ENCODE measurements around the gene LPO.

LPO gene

DNA sequence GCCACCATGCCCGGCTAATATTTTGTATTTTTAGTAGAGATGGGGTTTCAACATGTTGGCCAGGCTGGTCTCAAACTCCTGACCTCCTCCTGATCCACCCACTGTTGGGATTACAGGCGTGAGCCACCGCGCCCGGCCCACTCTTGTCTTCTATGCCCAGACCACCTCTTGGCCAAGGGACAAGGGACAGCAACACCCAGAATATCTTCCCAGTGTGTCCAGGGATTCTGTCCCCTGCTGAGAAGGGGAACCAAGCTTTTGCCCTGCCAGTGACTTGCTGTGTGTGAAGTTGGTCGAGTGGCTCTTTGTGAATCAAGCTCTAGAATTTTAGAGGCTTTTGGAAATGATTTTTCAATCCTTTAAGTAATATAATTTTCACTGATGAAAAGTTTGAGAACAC, 44.1 kb downstream of the LPO start:
- Histone ChIP-seq H2BK120ac (ENCODE audit: insufficient read depth, low read length, poor library complexity) (no peak overlapping the region), H3K9me3 (ENCODE audit: insufficient read depth, low read depth, low read length) (peaks cover 3% of the 10 kb centered on the region), H3K23ac (ENCODE audit: low read length) (no peak overlapping the region), H2AFZ (ENCODE audit: insufficient read depth, low read length, poor library complexity) (no peak overlapping the region), H2BK5ac (ENCODE audit: low read depth, low read length, poor library complexity) (no peak overlapping the region), H3K9ac (ENCODE audit: low read length) (no peak overlapping the region), H3K4me2 (ENCODE audit: low read length) (no peak overlapping the region), H3K27ac (ENCODE audit: low read depth, low read length) (no peak overlapping the region), H4K12ac (ENCODE audit: low read depth, low read length) (no peak overlapping the region), H4K8ac (ENCODE audit: low read depth, low read length) (no peak overlapping the region), H3K4ac (ENCODE audit: low read depth, low read length) (no peak overlapping the region), H3K4me3 (ENCODE audit: low read depth, low read length) (no peak overlapping the region), H3K4me1 (ENCODE audit: control insufficient read depth in 1 of 2, insufficient read depth in 2 of 2, low read length in 2 of 2) (peaks cover 0 to 2% of the 10 kb centered on the region in 2 experiments), H2AK5ac (ENCODE audit: low read length) (no peak overlapping the region), H3K36me3 (ENCODE audit: control insufficient read depth in 1 of 2, insufficient read depth in 2 of 2, low read length in 2 of 2) (no peaks in the 10 kb centered on the region), H3K79me1 (ENCODE audit: low read length) (no peaks in the 10 kb centered on the region), H3K79me2 (ENCODE audit: control insufficient read depth, insufficient read depth, low read length, poor library complexity) (no peaks in the 10 kb centered on the region), H3K18ac (ENCODE audit: low read length) (no peak overlapping the region), H2BK12ac (ENCODE audit: low read length) (no peak overlapping the region), H3K27me3 (ENCODE audit: insufficient read depth, low read length) (no peaks in the 10 kb centered on the region), H3K14ac (ENCODE audit: low read length) (no peak overlapping the region), H4K91ac (ENCODE audit: low read depth, low read length) (no peak overlapping the region)
- DNase-seq: no peak
- no CpG with 5 or more reads among the region's 6 CpGs for WGBS (ENCODE audit: extremely low coverage, insufficient coverage, insufficient read length)

DNA sequence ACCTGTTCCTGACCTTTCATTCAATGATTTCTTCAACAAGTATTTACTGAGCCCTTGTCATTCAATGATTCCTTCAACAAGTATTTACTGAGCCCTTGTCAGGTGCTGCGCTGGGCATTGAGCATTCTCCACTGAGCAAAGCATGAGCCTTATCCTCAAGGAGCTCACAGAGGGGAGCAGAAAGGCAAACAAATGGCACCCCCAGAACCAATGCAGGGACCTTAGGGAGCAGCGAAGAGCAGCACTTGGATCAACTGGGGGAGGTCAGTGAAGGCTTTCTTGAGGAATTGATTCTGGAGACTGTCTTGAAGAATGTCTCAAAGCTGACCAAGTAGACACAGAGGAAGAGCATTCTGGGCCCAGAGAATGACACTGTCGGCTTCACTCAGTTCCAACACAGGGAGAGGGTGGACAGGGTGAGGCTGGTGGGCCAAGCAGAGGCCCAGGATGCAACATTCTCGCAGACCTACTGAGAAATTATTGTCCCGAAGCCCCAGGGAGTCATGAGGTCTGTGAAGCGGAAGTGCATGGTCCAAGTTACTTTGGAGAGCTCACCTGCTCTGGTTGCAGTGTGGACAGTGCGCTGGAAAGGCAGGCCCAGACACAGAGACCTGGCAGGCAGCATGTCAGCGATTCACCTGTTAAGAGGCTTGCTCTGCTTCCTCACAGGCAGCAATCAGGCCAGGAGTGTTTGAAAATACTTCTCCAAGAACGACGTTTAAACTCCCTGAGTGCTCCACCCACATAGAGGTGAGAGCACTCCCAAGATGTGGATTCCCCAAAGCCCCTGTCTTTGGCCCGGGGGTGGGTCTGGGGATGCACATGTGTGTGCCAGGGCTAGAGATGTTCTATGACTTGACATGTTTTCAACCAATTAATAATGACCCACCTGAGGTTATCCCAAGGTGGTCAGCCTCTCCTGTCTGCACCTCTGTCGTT, 45.6 kb downstream of the LPO start:
- H3K4me2 ChIP-seq (ENCODE audit: low read length): no peak overlapping the region
- no peak overlapping the region for H3K27ac ChIP-seq (ENCODE audit: low read depth, low read length)
- no peak for DNase-seq
- H4K8ac ChIP-seq (ENCODE audit: low read depth, low read length): no peak overlapping the region
- no peak overlapping the region for H3K4me3 ChIP-seq (ENCODE audit: low read depth, low read length)
- no peak overlapping the region for H2BK12ac ChIP-seq (ENCODE audit: low read length)
- no peak overlapping the region for H3K9ac ChIP-seq (ENCODE audit: low read length)
- no peak overlapping the region for H3K14ac ChIP-seq (ENCODE audit: low read length)
- peaks cover 0 to 2% of the 10 kb centered on the region in 2 experiments for H3K4me1 ChIP-seq (ENCODE audit: control insufficient read depth in 1 of 2, insufficient read depth in 2 of 2, low read length in 2 of 2)
- no peaks in the 10 kb centered on the region for H3K36me3 ChIP-seq (ENCODE audit: control insufficient read depth in 1 of 2, insufficient read depth in 2 of 2, low read length in 2 of 2)
- no peak overlapping the region for H2BK120ac ChIP-seq (ENCODE audit: insufficient read depth, low read length, poor library complexity)
- no CpG with 5 or more reads among the region's 12 CpGs for WGBS (ENCODE audit: extremely low coverage, insufficient coverage, insufficient read length)
- no peaks in the 10 kb centered on the region for H3K27me3 ChIP-seq (ENCODE audit: insufficient read depth, low read length)
- no peaks in the 10 kb centered on the region for H3K79me1 ChIP-seq (ENCODE audit: low read length)
- H2AFZ ChIP-seq (ENCODE audit: insufficient read depth, low read length, poor library complexity): no peak overlapping the region
- no peak overlapping the region for H2BK5ac ChIP-seq (ENCODE audit: low read depth, low read length, poor library complexity)
- H3K4ac ChIP-seq (ENCODE audit: low read depth, low read length): no peak overlapping the region
- H3K9me3 ChIP-seq (ENCODE audit: insufficient read depth, low read depth, low read length): peaks cover 3% of the 10 kb centered on the region
- H3K23ac ChIP-seq (ENCODE audit: low read length): no peak overlapping the region
- no peaks in the 10 kb centered on the region for H3K79me2 ChIP-seq (ENCODE audit: control insufficient read depth, insufficient read depth, low read length, poor library complexity)
- no peak overlapping the region for H2AK5ac ChIP-seq (ENCODE audit: low read length)
- no peak overlapping the region for H4K91ac ChIP-seq (ENCODE audit: low read depth, low read length)
- no peak overlapping the region for H3K18ac ChIP-seq (ENCODE audit: low read length)
- no peak overlapping the region for H4K12ac ChIP-seq (ENCODE audit: low read depth, low read length)

DNA sequence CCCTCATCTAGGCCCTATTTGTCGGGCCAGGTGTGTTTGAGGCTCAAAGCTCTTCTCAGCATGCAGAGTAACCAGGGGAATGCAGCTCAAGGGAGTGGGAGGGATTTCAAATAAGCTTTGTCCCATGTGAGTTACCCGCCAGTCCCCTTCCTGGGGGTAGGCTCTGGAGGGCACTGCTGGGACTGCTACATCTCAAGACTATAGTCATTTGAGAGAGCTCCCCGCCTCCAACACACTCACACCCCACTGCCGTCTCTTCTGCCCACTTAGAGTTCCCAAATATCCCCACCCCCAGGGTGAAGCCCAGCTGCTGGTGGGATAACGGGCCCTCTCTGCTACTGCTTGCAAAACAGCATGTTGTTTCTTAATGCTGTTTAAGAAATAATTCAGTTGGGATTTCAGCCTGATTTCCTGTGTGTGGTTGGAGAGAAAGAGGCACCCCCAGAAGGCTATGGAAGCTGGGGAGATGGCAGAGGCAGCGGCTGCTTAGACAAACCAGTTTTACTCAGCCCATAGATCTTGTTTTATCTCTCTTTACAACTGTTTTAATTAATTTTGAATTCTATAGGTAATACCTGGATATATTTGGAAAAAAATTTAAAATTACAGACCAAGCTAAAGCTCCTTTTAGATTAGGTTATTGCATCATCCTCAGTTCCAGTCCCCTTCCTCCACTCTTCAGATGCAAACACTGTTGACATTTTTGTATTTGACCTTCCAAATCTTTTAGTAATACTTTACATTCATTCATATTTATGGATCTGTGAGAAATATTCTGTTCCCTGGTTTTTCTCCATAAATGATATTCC, 46.4 kb downstream of the LPO start:
- no peak overlapping the region for H3K14ac ChIP-seq (ENCODE audit: low read length)

DNA sequence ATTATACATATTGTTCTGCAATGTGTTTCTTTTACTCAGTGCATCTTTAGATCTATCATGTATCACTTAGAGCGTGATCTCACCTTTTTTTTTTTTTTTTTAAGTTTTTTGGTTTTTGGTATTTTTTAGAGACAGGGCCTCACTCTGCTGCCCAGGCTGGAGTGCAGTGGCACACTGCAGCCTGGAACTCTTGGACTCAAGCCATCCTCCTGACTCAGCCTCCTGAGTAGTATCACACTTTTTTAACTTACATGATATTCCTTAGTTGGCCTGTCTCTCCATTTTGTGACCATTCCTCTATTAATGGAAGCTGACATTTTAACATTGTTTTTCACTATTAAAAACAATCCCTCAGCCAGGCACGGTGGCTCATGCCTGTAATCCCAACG, 47.0 kb downstream of the LPO start:
- no peak overlapping the region for H2AK5ac ChIP-seq (ENCODE audit: low read length)
- no peaks in the 10 kb centered on the region for H3K36me3 ChIP-seq (ENCODE audit: control insufficient read depth in 1 of 2, insufficient read depth in 2 of 2, low read length in 2 of 2)
- no peak overlapping the region for H3K4me3 ChIP-seq (ENCODE audit: low read depth, low read length)
- no peak overlapping the region for H2BK120ac ChIP-seq (ENCODE audit: insufficient read depth, low read length, poor library complexity)
- no peak overlapping the region for H3K14ac ChIP-seq (ENCODE audit: low read length)
- H3K23ac ChIP-seq (ENCODE audit: low read length): no peak overlapping the region
- no peaks in the 10 kb centered on the region for H3K27me3 ChIP-seq (ENCODE audit: insufficient read depth, low read length)
- H3K27ac ChIP-seq (ENCODE audit: low read depth, low read length): no peak overlapping the region
- no CpG with 5 or more reads among the region's 3 CpGs for WGBS (ENCODE audit: extremely low coverage, insufficient coverage, insufficient read length)
- H3K9me3 ChIP-seq (ENCODE audit: insufficient read depth, low read depth, low read length): no peaks in the 10 kb centered on the region
- H3K18ac ChIP-seq (ENCODE audit: low read length): no peak overlapping the region
- no peak overlapping the region for H4K91ac ChIP-seq (ENCODE audit: low read depth, low read length)
- DNase-seq: no peak
- H3K9ac ChIP-seq (ENCODE audit: low read length): no peak overlapping the region
- no peak overlapping the region for H3K4me2 ChIP-seq (ENCODE audit: low read length)
- no peak overlapping the region for H2AFZ ChIP-seq (ENCODE audit: insufficient read depth, low read length, poor library complexity)
- peaks cover 0 to 2% of the 10 kb centered on the region in 2 experiments for H3K4me1 ChIP-seq (ENCODE audit: control insufficient read depth in 1 of 2, insufficient read depth in 2 of 2, low read length in 2 of 2)
- H2BK12ac ChIP-seq (ENCODE audit: low read length): no peak overlapping the region
- no peaks in the 10 kb centered on the region for H3K79me2 ChIP-seq (ENCODE audit: control insufficient read depth, insufficient read depth, low read length, poor library complexity)
- no peak overlapping the region for H3K4ac ChIP-seq (ENCODE audit: low read depth, low read length)
- H3K79me1 ChIP-seq (ENCODE audit: low read length): no peaks in the 10 kb centered on the region
- no peak overlapping the region for H4K8ac ChIP-seq (ENCODE audit: low read depth, low read length)
- H2BK5ac ChIP-seq (ENCODE audit: low read depth, low read length, poor library complexity): no peak overlapping the region
- no peak overlapping the region for H4K12ac ChIP-seq (ENCODE audit: low read depth, low read length)

More for the DNA sequence above, 46.4 kb downstream of the LPO start:
- H3K4me2 ChIP-seq (ENCODE audit: low read length): no peak overlapping the region
- H3K4ac ChIP-seq (ENCODE audit: low read depth, low read length): no peak overlapping the region
- H2AFZ ChIP-seq (ENCODE audit: insufficient read depth, low read length, poor library complexity): no peak overlapping the region
- no peak overlapping the region for H2BK120ac ChIP-seq (ENCODE audit: insufficient read depth, low read length, poor library complexity)
- H3K4me3 ChIP-seq (ENCODE audit: low read depth, low read length): no peak overlapping the region
- no peak overlapping the region for H2BK5ac ChIP-seq (ENCODE audit: low read depth, low read length, poor library complexity)
- no peak overlapping the region for H2BK12ac ChIP-seq (ENCODE audit: low read length)
- no peak overlapping the region for H3K18ac ChIP-seq (ENCODE audit: low read length)
- H3K9me3 ChIP-seq (ENCODE audit: insufficient read depth, low read depth, low read length): peaks cover under 1% of the 10 kb centered on the region
- peaks cover 0 to 2% of the 10 kb centered on the region in 2 experiments for H3K4me1 ChIP-seq (ENCODE audit: control insufficient read depth in 1 of 2, insufficient read depth in 2 of 2, low read length in 2 of 2)
- H2AK5ac ChIP-seq (ENCODE audit: low read length): no peak overlapping the region
- no peak overlapping the region for H3K9ac ChIP-seq (ENCODE audit: low read length)
- H4K91ac ChIP-seq (ENCODE audit: low read depth, low read length): no peak overlapping the region
- H3K27me3 ChIP-seq (ENCODE audit: insufficient read depth, low read length): no peaks in the 10 kb centered on the region
- DNase-seq: no peak
- H3K79me2 ChIP-seq (ENCODE audit: control insufficient read depth, insufficient read depth, low read length, poor library complexity): no peaks in the 10 kb centered on the region
- no CpG with 5 or more reads among the region's 6 CpGs for WGBS (ENCODE audit: extremely low coverage, insufficient coverage, insufficient read length)
- H3K36me3 ChIP-seq (ENCODE audit: control insufficient read depth in 1 of 2, insufficient read depth in 2 of 2, low read length in 2 of 2): no peaks in the 10 kb centered on the region
- no peak overlapping the region for H3K23ac ChIP-seq (ENCODE audit: low read length)
- H4K8ac ChIP-seq (ENCODE audit: low read depth, low read length): no peak overlapping the region
- no peaks in the 10 kb centered on the region for H3K79me1 ChIP-seq (ENCODE audit: low read length)
- H4K12ac ChIP-seq (ENCODE audit: low read depth, low read length): no peak overlapping the region
- no peak overlapping the region for H3K27ac ChIP-seq (ENCODE audit: low read depth, low read length)

Measured in trophoblast cell (in vitro differentiated cells and primary cell).